ENCODE results near the gene ARMC9.

Gene ARMC9

GRCh38 chr2:231326404-231326803 is 128.0 kb downstream of the ARMC9 start:
- no peak for DNase-seq (ENCODE audit: low read depth)
- TF ChIP-seq CTCF (IDR thresholded peaks at IDR 0.05; ENCODE audit: control insufficient read depth, insufficient read depth, low read depth, low read length, missing control alignments): no peak

GRCh38 chr2:231330311-231330710 is 131.9 kb downstream of the ARMC9 start:
- no peak for DNase-seq (ENCODE audit: low read depth)
- H3K4me3 ChIP-seq (ENCODE audit: control insufficient read depth, low read depth, low read length): no peak overlapping the region
- TF ChIP-seq CTCF (IDR thresholded peaks at IDR 0.05; ENCODE audit: control insufficient read depth, insufficient read depth, low read depth, low read length, missing control alignments): no peak

More at GRCh38 chr2:231326404-231326803, 128.0 kb downstream of the ARMC9 start:
- H3K4me3 ChIP-seq (ENCODE audit: control insufficient read depth, low read depth, low read length): no peak overlapping the region

- TF ChIP-seq CTCF (IDR thresholded peaks at IDR 0.05; ENCODE audit: control insufficient read depth, insufficient read depth, low read depth, low read length, missing control alignments): no peak
- DNase-seq (ENCODE audit: low read depth): no peak
- H3K4me3 ChIP-seq (ENCODE audit: control insufficient read depth, low read depth, low read length): no peak overlapping the region
Observed at GRCh38 chr2:231331533-231331932, 133.1 kb downstream of the ARMC9 start.

- no peak for DNase-seq (ENCODE audit: low read depth)
- H3K4me3 ChIP-seq (ENCODE audit: control insufficient read depth, low read depth, low read length): no peak overlapping the region
- no peak for TF ChIP-seq CTCF (IDR thresholded peaks at IDR 0.05; ENCODE audit: control insufficient read depth, insufficient read depth, low read depth, low read length, missing control alignments)
Observed at GRCh38 chr2:231332388-231332787, 134.0 kb downstream of the ARMC9 start.

- DNase-seq (ENCODE audit: low read depth): no peak
- H3K4me3 ChIP-seq (ENCODE audit: control insufficient read depth, low read depth, low read length): no peak overlapping the region
- no peak for TF ChIP-seq CTCF (IDR thresholded peaks at IDR 0.05; ENCODE audit: control insufficient read depth, insufficient read depth, low read depth, low read length, missing control alignments)
Observed at GRCh38 chr2:231332872-231333500, 134.6 kb downstream of the ARMC9 start.

- DNase-seq (ENCODE audit: low read depth): no peak
- H3K4me3 ChIP-seq (ENCODE audit: control insufficient read depth, low read depth, low read length): no peak overlapping the region
- no peak for TF ChIP-seq CTCF (IDR thresholded peaks at IDR 0.05; ENCODE audit: control insufficient read depth, insufficient read depth, low read depth, low read length, missing control alignments)
Observed at GRCh38 chr2:231334179-231334930, 135.9 kb downstream of the ARMC9 start.
